Stimulated activated CD8-positive, alpha-beta memory T cell treated with anti-CD3 and anti-CD28 coated beads, Interleukin-2, amount 100 ng/mL, for 48 hours (primary cell): ENCODE data around the gene SYNGR3.

ENCODE experiments used
- DNase-seq, 2 donors: peaks; one replicate each; pipeline ENCODE4 v3.0.0-alpha.2; 2020; ENCODE audit warnings: low read depth in 2 of 2

The SYNGR3 gene

GRCh38 chr16:2042171-2042985 lies 52.6 kb downstream of the SYNGR3 start:
- DNase-seq = no peak

DNA sequence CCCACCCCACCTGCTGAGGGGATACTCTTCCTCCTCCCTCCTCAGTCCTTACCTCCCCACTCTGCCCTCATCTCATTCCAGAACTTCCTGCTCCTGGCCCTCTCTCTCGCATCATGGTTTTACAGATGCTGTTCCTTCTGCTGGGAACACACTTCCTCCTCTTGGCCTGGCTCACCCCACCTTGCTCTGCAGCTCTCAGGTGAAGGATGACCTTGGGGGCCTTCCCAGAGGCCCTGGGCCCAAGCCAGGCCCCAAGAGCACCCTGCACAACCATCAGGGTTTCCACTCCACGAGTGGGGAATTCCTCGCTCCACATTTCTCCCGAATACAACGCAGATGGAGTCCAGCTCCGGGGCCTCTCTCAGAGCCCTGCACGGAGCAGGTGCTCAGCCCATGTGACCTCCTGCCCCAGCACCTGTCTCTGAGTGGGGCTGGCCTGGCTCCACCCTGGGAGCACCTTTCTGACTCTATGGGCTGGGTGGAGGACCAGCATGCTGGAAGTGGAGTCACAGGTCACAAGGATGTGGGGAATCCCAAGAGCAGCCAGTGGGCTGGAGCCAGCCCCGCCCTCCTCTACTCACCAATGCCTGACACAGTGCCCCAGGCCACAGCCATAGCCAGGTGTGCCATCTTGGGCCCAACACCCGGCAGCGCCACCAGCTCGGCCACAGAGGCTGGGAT lies 53.4 kb downstream of the SYNGR3 start:
- no peak for DNase-seq
